Right ventricle myocardium superior (tissue), 1 donor: Measurements from ENCODE around the gene RNF149. TPM values are rescaled to one million over a fixed set of nuclear protein-coding genes. Genes with fewer than 3 reads are reported as not detected.
"Not testable (repeated sequence)": the region's sequence is repeated elsewhere in the genome, so short reads cannot be mapped to it uniquely, and the experiment has no call there.

Experiments
- ATAC-seq: fragments of 200-7000 bp; cut with Tn5 transposase; one replicate; pipeline ENCODE4 v1.9.1; 2020; ENCODE audit warnings: mild to moderate bottlenecking; ENCODE audit not compliant: poor library complexity
- DNase-seq: peaks from one replicate; pipeline ENCODE4 v3.0.0-alpha.2; 2020
- intact Hi-C: fragments of 100-400 bp; cut with DNase I; formaldehyde crosslinking; loops from one replicate; pipeline ENCODE4 v1.11.2; 2022
- long read RNA-seq: library from polyadenylated mRNA; unstranded; transcript quantifications from one replicate; pipeline ENCODE4 v2.0.0, GENCODE V29; 2021
- total RNA-seq: library from RNA; stranded (reverse); fragmentation: NEBNext Ultra II Directional; extraction: Animal tissue kit (Norgen Biotek cat#: 25700); gene quantifications from one replicate; pipeline ENCODE4 v1.2.1, GENCODE V29; 2021
- donor health status: DM: no; HTN: yes; CAD: no; lungs with severe emphysema.

Gene RNF149, protein sequence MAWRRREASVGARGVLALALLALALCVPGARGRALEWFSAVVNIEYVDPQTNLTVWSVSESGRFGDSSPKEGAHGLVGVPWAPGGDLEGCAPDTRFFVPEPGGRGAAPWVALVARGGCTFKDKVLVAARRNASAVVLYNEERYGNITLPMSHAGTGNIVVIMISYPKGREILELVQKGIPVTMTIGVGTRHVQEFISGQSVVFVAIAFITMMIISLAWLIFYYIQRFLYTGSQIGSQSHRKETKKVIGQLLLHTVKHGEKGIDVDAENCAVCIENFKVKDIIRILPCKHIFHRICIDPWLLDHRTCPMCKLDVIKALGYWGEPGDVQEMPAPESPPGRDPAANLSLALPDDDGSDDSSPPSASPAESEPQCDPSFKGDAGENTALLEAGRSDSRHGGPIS
- 14.0 TPM for total RNA-seq
- long read RNA-seq, transcript RNF149-201 (7 exons, 2,458 nt), result major isoform, 43 of 54 reads
- long read RNA-seq, partial matches to known transcripts, result 2 of 54 reads
- long read RNA-seq, other reads (novel, unspliced or antisense), result 9 of 54 reads

- DNase-seq, result peak; percentile 97
- peak; percentile 96 for ATAC-seq
- intact Hi-C loops, result no loop called here
These were observed at the start of gene RNF149 for GRCh38 chr2:101308432-101309210. Gene RNF149 (minus strand): TSS chr2:101308701. CDS start chr2:101308588, 113 bp downstream.

- intact Hi-C loops, result no loop called here
- ATAC-seq (no peak), DNase-seq (no peak)
These were observed 48.9 kb upstream of the RNF149 start for GRCh38 chr2:101357376-101357775.

DNA sequence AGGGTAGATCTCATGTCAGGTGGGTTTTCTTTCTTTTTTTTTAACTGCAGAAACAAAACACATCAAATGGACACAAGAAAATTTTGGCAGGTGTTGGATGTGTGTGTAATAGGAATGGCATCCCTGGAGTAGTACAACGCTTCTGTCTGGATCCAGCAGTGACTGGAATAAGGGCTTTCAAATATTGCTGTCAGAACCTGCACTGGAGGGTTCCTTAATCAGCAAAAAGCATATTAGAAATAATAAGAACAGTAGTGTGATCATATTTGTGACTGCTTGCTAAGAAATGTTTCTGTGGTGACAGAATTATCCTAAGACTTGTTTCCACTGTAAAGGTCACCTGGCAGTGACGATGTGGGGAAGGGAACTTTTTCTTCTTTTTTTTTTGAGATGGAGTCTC, 48.0 kb upstream of the RNF149 start:
- ATAC-seq, result no peak
- intact Hi-C loops, result no loop called here
- DNase-seq, result no peak

DNA sequence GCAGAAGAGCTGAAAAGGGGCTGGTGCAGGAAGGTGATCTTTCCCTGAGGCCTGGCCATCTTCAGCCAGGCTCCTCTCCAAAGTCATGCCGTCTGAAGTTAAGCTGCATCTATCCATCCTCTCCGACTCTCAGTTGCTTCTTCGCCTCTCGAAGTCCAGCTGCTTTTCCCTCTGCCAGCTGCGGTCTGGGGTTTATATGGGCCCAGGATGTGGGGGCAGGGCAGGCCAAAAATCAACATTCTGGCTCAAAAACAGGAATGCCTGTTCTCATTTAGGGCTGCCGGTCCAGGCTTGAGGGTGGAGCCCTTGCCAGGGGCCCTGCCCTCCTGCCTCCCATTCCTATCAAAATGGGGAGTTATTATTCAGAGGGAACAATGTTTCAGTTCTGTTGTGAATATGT, 47.6 kb upstream of the RNF149 start:
- ATAC-seq (no peak), DNase-seq (no peak)
- intact Hi-C loops, result no loop called here

GRCh38 chr2:101355401-101356054, 47.0 kb upstream of the RNF149 start:
- no peak for DNase-seq
- no peak for ATAC-seq
- intact Hi-C loops, result no loop called here

- intact Hi-C loops, result no loop called here
- DNase-seq, result no peak
- ATAC-seq, result no peak
These were observed 46.2 kb upstream of the RNF149 start for GRCh38 chr2:101354420-101355311.

- DNase-seq, intact Hi-C loops, ATAC-seq: not testable (repeated sequence)
These were observed 44.1 kb upstream of the RNF149 start for GRCh38 chr2:101352631-101353030.

DNA sequence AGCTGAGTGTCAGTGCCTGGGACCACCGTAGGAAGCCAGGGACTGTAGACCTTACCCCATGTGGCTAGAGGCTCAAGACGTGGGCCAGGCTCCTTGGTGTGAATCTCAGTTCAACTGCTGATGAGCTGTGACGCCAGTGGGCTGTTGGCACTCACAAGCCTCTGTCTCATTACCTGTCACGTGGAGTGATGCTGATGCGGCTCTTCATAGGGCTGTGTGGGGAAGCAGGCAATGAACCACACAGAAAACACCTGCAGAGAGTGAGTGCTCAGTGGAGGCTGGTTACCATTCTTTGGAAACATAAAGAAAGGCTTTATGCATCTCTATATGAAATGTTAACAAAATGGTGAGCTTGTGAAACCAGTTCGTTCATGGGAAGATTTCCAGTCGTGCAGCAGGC, 42.7 kb upstream of the RNF149 start:
- DNase-seq, result no peak
- intact Hi-C loops, result no loop called here
- ATAC-seq, result no peak

GRCh38 chr2:101349893-101350662, 41.6 kb upstream of the RNF149 start:
- intact Hi-C loops, result loop anchor here (10.0 kb wide), 1 partner anchor 485 kb away; no protein-coding TSS in a partner anchor
- ATAC-seq, result no peak
- no peak for DNase-seq

GRCh38 chr2:101348883-101349282, 40.4 kb upstream of the RNF149 start:
- DNase-seq (no peak), ATAC-seq (no peak)
- intact Hi-C loops, result loop anchor here (10.0 kb wide), 1 partner anchor 486 kb away; no protein-coding TSS in a partner anchor

- DNase-seq (no peak), ATAC-seq (no peak)
- intact Hi-C loops, result loop anchor here (10.0 kb wide), 1 partner anchor 488 kb away; no protein-coding TSS in a partner anchor
These were observed 38.4 kb upstream of the RNF149 start for GRCh38 chr2:101346909-101347308.

GRCh38 chr2:101344137-101344536, 35.6 kb upstream of the RNF149 start:
- intact Hi-C loops, result loop anchor here (10.0 kb wide), 1 partner anchor 491 kb away; no protein-coding TSS in a partner anchor
- DNase-seq (no peak), ATAC-seq (no peak)

- DNase-seq (no peak), ATAC-seq (no peak)
- intact Hi-C loops, result loop anchor here (10.0 kb wide), 1 partner anchor 492 kb away; no protein-coding TSS in a partner anchor
These were observed 34.1 kb upstream of the RNF149 start for GRCh38 chr2:101342625-101343008.

DNA sequence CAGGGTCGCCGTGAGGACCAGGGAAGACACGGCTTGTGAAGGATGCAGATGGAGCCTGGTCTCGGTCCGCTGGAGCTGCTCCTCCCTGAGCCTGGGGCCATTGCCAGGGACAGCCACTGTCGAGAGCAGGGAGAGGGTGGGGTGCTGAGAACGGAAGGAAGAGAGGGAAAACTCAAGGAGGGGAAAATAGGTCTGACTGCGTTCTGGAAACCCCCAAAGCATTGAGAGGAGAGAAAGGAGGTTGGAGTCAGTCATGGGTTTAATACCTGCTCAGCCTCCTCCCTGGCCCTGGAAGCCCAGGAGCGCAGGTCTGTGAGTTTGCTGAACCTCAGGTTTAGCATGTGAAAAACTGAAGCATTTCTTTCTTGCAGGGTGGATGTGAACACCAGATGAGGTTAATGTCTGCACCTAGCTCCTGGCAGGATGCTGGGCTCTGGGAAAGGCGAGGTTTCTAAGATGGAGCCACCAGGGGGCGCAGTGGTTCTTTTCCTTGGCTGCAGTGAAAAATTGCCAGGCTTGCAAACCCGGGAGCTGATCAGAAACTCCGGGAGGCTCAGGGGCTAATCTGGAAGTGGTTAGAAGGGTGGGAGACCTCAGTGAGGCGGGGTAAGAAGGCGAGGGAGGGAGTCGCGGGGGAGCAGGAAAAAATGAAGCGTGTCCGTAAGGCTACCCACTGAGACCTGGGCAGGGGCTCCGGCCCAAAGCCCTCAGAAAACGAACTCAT, 33.6 kb upstream of the RNF149 start:
- intact Hi-C loops, result loop anchor here (10.0 kb wide), 1 partner anchor 493 kb away; no protein-coding TSS in a partner anchor
- ATAC-seq (peak; percentile 73), DNase-seq (peak; percentile 81)

DNA sequence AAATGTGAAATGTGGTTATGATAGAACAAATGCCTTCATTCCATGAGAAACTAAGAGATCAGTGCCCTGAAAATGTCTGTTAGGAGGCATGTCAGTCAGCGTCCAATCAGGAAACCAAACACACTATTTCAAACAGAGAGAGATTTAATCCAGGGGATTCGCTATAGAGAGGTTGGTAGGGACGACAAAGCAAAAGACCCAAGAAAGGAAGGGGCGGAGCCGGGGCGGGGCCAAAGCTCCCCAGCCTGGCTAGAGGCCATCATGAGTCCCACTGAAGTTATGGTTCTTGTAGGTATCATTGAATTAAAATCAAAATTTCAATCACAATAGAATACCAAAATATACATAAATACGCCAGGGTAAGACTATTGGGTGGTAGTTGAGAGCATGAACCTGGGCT, 32.9 kb upstream of the RNF149 start:
- intact Hi-C loops, result loop anchor here (10.0 kb wide), 1 partner anchor 493 kb away; no protein-coding TSS in a partner anchor
- DNase-seq (no peak), ATAC-seq (no peak)

DNA sequence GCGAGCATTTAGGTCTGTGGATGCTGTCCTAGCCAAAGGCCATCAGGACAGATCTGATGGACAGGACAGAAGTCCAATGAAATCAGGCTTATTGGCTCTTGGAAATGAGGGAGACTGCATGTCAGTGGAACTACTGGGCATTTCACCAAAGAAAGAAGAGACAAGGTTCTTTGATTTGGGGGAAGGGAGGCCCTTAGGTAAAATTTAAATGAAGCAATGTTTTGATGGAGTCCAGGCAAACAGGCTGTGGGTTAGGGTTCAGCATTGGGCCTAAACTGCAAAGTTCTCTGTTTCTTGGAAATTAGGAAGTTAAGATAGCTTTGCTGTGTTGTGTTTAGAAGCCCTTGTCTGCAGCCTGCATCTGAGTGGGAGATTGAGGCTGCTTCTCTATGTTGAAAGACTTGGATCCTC, 31.6 kb upstream of the RNF149 start:
- intact Hi-C loops, result loop anchor here (10.0 kb wide), 1 partner anchor 495 kb away; no protein-coding TSS in a partner anchor
- ATAC-seq (peak; percentile 36), DNase-seq (no peak)
